H7 (cell line): ENCODE measurements around the gene PRKCA. TPM values are rescaled to one million over a fixed set of nuclear protein-coding genes. Genes with fewer than 3 reads are reported as not detected.
"Not testable (repeated sequence)": the region's sequence is repeated elsewhere in the genome, so short reads cannot be mapped to it uniquely, and the experiment has no call there.

Source experiments
- DNase-seq: peaks from one replicate; pipeline ENCODE4 v3.0.0; 2012
- H3K27me3 ChIP-seq: 2 replicates; pipeline ENCODE4 v1.6.0; 2011; ENCODE audit warnings: mild to moderate bottlenecking, low read length; ENCODE audit not compliant: control insufficient read depth, insufficient read depth
- H3K36me3 ChIP-seq: replicated peaks from 2 replicates; pipeline ENCODE4 v1.5.1; 2011; ENCODE audit warnings: low read length; ENCODE audit not compliant: control insufficient read depth, insufficient read depth
- H3K4me3 ChIP-seq: 2 replicates; pipeline ENCODE4 v1.5.1; 2011; ENCODE audit warnings: low read depth, mild to moderate bottlenecking, control low read depth, low read length, moderate library complexity; ENCODE audit not compliant: insufficient read depth
- total RNA-seq: library from RNA; depleted of rRNA; stranded (reverse); fragments of >200 nt; shearing (Covaris generic); gene quantifications from 2 replicates; pipeline ENCODE4 v1.2.3, GENCODE V29; 2014

PRKCA gene
- total RNA-seq, 1 experiment from 2014 or later = 10.0 TPM

DNA sequence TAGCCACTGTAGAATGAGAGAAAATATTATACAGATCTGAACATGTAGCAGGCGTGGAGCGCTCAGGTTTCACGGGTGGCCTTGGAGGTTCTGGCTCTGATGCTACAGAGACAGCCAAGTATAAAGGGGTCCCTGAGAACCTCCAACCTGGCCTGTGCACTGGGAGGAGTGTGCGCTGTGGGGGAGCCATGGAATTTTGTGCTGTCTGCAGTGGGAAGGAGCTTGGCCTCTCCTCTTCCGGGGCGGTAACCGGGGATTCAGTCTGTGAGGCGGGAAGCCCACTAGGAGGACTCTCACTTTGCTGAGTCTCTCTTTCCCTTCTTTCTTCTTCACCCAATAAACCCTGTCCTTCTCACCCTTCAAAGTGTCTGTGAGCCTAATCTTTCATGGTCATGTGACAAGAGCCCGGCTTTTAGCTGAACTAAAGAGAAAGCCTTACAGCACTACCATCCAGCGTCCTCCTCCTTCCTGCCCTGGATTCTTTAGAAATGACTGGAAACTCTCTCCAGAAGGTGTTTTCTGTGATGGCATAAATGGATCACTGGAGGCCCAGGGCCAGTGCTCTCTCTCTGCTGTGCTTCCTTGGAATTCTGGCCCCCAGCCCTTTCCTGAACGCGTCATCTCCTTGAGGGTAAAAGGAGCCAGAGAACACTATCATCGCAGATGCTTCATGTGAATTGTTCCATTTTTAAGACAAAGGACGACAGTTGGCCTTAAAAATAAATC is 300.4 kb downstream of the PRKCA start:
- DNase-seq = peak; percentile 15
- Histone ChIP-seq H3K36me3 (no peaks in the 10 kb centered on the region), H3K4me3 (no peak overlapping the region; the same call in 1 of the 2 replicates), H3K27me3 (no peaks in the 10 kb centered on the region; the same call in 1 of the 2 replicates)

DNA sequence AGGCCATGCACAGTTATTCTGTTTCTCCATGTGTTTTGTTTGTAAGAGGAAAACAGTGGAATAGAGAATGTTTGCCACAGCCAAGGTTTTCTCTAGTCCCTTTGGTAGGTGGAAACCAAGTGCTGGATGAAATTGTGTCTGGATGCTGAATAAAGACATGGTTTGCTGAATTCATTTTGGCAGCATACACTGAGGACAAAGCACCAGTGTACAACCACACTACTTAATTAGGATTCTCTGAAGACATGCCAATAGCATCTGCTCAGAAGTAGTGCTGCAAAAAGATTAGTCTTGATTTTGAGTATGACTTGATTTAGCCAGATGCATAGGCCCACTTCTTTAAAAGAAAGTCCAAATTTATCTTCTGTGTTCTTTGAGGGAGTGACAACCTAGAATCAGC is 302.0 kb downstream of the PRKCA start:
- DNase-seq = no peak
- no peak overlapping the region for H3K4me3 ChIP-seq
- no peaks in the 10 kb centered on the region for H3K36me3 ChIP-seq
- H3K27me3 ChIP-seq = no peaks in the 10 kb centered on the region; the same call in 1 of the 2 replicates

DNA sequence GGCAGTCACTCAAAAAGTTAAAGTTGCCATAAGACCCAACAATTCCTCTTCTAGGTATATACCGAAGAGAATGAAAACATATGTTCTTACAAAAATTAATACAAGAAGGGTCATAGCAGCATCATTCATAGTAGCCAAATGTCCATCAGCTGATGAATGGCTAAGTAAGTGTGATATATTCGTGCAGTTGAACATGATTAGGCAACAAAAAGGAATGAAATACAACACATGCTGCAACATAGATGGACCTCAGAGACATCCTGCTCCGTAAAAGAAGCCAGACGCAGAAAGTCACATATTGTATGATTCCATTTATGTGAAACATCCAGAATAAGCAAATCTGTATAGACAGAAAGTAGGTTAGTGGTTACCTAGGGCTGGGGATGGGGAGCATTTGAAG is 303.1 kb downstream of the PRKCA start:
- H3K36me3 ChIP-seq = no peaks in the 10 kb centered on the region
- H3K4me3 ChIP-seq = no peak overlapping the region
- no peaks in the 10 kb centered on the region; the same call in 1 of the 2 replicates for H3K27me3 ChIP-seq
- DNase-seq = no peak

DNA sequence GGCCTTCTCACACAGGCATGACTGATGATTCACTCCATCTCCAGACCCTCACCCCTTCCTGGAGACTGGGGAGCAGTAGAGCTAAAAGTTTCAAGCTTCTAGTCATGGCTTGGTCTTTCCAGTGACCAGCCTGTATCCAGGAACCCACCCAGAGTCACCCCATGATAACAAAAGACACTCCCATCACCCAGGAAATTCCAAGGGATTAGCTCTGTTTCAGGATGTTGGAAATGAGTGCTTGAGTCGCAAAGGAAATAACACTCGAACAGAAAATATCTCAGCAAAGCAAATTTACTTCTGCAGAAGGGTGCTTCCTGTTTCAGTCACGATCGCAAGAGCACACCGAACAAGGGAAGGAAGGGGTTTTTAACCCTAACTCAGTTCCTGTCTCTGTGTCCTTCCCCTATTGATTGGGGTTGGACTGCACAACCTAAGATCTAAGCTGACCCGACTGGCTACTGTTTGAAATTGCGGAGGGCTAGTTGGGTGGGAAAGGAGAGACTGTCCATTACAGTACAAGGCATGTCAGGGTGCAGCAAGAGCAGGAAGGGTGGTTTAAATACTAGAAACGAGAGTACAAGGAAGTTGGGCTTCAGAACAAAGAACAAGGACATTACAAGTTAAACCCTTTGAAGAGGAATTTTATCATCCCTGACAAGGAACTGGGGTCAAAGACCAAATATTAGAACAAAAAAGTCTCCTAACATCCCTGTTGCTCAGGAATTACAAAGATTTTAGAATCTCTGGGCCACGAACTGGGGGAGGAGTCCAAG is 308.1 kb downstream of the PRKCA start:
- no peaks in the 10 kb centered on the region for H3K36me3 ChIP-seq
- no peaks in the 10 kb centered on the region for H3K27me3 ChIP-seq
- H3K4me3 ChIP-seq = no peak overlapping the region
- no peak for DNase-seq

DNA sequence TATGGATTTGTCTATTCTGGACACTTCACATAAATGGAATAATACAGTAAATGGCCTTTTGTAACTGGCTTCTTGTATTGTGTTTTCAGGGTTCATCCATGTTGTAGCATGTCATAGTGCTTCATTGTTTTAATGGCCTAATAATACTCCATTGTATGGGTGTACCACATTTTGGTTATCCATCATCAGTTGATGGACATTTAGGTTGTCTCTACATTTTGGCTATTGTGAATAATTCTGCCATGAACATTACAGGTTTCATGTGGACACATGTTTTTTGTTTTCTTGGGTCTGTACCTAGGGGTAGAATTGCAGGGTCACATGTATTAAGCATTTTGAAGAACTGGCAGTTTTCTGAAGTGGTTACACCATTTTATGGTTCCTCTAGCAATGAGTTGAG is 309.0 kb downstream of the PRKCA start:
- no peak for DNase-seq
- no peaks in the 10 kb centered on the region for H3K27me3 ChIP-seq
- H3K36me3 ChIP-seq = no peaks in the 10 kb centered on the region
- no peak overlapping the region for H3K4me3 ChIP-seq

DNA sequence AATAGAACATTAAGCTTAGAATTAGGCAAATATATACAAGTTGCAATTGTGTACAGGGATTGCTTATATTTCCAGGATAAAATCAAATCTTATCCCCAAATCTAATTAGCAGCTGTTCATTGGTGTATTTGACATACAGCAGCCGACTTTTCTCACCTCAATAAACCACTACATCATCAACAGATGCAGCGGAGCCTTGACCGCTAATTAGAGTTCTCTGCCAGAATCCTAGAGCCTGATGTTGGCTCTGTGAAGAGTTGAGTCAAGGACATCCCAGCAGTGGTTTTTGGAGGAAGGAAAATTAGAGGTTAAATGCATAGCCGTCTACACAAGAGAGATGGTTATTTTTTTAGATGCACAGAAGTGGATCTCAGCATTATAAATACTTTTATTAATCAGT is 310.6 kb downstream of the PRKCA start:
- no peak for DNase-seq
- Histone ChIP-seq H3K4me3 (no peak overlapping the region), H3K36me3 (no peaks in the 10 kb centered on the region), H3K27me3 (no peaks in the 10 kb centered on the region)

DNA sequence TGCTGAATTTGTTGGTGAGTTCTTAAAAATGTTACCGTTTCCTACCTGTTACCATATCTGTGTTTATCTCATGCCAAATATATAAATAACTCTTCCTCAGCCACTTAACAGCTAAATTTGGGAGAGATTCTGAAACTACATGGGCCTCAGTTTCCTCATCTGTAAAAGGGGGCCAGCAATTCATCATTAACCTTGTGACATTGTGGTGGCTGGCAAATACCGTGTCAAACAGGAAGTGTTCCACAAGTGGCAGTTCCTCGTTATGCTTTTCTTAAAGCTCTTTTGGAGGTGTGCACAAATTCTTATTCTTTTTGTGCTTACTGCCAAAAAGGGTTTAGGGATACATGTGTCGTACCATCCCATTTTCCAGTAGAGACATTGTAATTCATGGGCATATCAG is 312.1 kb downstream of the PRKCA start:
- DNase-seq = no peak
- Histone ChIP-seq H3K27me3 (no peaks in the 10 kb centered on the region), H3K4me3 (no peak overlapping the region), H3K36me3 (no peaks in the 10 kb centered on the region)

DNA sequence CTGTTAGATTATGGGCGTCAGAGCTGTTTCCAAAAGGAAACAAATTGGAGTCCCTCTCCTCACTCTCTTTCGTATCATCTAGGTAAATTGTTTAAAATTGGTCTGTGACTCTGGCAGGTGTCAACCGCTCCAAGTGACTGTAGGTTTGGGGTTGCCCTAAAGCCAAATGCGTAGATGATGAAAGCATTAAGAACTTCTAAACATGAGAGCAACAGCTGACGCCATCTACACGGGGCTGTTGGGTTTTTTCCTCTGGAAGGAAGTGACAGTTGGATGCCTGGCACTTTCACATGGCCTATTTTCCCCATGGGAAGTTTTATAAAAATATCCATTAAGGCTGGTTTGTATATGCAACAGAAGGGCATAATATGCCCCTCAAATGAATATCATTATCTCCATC is 316.8 kb downstream of the PRKCA start:
- H3K4me3 ChIP-seq = no peak overlapping the region
- DNase-seq = no peak
- H3K36me3 ChIP-seq = no peaks in the 10 kb centered on the region
- no peaks in the 10 kb centered on the region for H3K27me3 ChIP-seq

DNA sequence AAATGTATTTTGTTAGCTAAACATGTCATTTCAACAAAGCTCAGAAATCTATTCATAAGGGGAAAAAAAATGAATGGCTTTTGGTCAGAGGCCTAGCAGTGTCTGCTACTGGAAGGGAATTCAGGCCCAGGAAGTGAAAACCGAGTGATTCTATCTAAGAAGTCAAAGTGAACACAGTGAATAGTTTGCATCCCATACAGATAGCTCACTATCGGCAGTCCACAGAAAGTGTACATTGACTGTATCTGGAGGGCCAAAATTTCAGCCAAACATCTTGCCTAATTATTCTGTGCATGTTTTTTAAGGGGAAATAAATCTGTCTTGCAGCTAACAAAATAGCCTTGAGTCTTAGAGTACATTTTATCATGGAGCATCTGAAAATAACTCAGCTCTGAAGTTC is 318.1 kb downstream of the PRKCA start:
- no peaks in the 10 kb centered on the region for H3K36me3 ChIP-seq
- no peak overlapping the region for H3K4me3 ChIP-seq
- no peak for DNase-seq
- H3K27me3 ChIP-seq = no peaks in the 10 kb centered on the region

DNA sequence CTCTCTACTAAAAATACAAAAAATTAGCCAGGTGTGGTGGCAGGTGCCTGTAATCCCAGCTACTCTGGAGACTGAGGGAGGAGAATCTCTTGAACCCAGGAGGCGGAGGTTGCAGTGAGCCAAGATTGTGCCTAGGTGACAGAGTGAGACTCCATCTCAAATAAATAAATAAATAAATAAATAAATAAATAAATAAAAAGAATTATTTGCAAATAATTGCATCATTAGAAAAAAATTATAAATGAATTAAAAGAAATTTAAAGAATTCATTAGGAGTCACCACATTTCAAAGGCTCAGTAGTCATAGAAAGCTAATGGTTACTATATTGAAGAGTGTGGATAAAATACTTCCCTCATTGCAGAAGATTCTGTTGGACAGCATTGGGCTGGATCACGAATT is 322.2 kb downstream of the PRKCA start:
- not testable (repeated sequence) for H3K36me3 ChIP-seq, H3K4me3 ChIP-seq, H3K27me3 ChIP-seq, DNase-seq

DNA sequence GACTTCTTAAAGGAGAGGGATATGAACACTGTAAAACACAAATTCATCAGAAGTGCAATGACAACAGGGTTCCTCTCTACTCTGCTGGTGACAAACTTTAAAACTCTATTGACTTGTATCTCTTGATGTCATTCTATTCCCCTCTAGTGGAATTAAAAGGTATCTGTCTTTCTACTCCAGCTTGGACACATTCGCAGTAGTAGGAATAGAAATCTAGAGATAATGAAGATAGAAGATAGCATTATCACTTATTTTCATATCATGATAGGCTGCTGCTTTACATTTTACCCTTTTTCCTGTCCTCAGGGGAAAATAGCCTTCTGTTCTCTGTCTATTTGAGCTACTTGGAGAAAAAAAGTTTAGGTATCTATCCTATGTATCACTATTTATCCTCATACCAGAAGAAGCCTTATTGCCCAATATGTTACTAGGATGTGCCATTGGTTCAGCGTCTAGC is 322.9 kb downstream of the PRKCA start:
- Histone ChIP-seq H3K27me3 (no peaks in the 10 kb centered on the region), H3K4me3 (no peak overlapping the region), H3K36me3 (no peaks in the 10 kb centered on the region)
- DNase-seq = peak; percentile 21

DNA sequence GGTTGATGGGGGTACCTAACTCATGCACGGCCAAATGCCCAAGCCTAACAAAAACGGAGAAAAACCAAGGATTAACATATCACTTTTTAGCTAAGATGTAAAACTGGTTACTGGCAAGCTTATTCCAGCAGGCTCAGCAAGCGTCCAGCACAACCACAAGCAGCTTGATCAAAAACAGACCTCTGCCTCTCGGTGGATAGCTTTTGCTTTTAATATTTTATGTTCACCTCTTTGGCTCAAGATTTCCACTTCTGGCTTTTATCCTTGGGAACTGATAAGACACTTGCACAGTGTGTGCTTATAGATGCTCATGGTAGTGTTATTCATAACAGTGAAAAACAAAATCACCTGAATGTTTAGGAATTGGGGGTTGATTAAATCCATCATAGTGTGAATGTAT is 325.6 kb downstream of the PRKCA start:
- Histone ChIP-seq H3K4me3 (no peak overlapping the region), H3K36me3 (no peaks in the 10 kb centered on the region), H3K27me3 (no peaks in the 10 kb centered on the region)
- no peak for DNase-seq

DNA sequence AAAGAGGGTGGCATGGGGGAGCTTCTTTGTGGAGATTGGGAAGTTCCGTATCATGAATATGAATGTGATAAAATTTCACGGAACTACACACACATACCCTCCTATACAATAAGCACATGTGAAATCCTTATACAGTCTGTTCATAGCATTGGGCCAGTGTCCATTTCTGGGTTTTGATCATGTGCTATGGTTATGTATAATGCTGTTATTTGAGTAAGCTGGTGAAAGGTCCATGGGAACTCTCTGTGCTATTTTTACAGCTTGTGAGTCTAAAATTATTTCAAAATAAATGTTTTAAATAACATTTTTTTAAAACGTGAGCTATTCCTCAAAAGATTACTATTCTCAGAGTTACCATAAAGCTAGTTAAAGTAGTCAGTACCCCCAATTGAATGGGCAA is 327.3 kb downstream of the PRKCA start:
- Histone ChIP-seq H3K27me3 (no peaks in the 10 kb centered on the region), H3K4me3 (no peak overlapping the region), H3K36me3 (no peaks in the 10 kb centered on the region)
- DNase-seq = no peak

DNA sequence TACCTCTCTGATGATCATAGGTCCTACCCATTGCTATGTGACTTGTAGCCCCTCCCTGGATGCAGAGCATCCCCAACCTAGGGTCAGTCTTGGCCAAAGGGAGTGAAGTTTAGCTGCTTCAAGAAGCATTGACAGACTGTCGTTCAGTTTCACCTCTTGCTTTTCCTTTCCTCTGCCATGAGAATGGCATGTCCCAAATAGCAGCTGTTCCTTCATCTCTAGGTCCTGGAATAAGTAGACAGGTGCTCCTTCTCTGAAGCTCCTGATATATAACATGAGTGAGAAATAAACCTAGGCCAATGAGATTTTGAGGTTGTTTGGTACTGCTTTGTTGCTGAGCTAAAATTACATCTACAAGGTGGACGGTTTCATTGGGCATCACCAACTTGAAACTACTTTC is 328.0 kb downstream of the PRKCA start:
- DNase-seq = no peak
- Histone ChIP-seq H3K4me3 (no peak overlapping the region), H3K36me3 (no peaks in the 10 kb centered on the region), H3K27me3 (no peaks in the 10 kb centered on the region)

DNA sequence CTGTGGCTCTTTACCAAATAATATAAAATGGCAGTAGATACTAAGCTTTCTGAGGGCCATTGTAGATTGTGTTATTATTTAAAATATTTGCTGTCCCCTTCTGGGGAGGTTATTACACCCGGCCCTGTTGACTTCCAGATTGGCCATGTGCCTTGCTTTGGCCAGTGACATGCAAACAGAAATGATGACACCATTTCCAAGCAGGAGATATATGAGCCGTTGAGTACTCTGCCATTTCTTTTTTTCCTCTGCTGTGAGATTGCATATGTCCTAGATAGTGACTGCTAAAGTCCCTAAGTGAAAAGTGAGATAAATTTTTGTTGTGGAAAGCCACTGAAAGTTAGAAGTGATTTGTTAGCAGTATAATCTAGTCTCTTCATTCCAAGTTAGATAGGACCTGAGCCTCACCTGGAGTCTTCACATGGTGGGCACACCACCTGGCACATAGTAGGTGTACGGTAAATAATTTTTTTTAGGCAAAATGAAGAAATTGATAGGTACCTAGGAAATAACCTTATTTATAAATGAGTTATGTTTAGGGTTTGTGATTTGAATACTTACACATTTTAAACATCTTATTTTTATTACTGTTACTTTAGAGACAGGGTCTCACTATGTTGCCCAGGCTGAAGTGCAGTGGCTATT is 328.5 kb downstream of the PRKCA start:
- Histone ChIP-seq H3K4me3 (no peak overlapping the region), H3K27me3 (no peaks in the 10 kb centered on the region), H3K36me3 (no peaks in the 10 kb centered on the region)
- no peak for DNase-seq
